Stomach (tissue), 9 donors: Measurements from ENCODE around the gene RSPH6A. TPM values are rescaled to one million over a fixed set of nuclear protein-coding genes. Genes with fewer than 3 reads are reported as not detected.

Experiments
- DNase-seq, 2 donors: peaks; one replicate each; pipeline versions ENCODE4 v3.0.0 to v3.0.0-alpha.2; 2013 to 2019
- H3K27ac ChIP-seq, 5 donors: fragments of 200-600 bp in 4 of 5; sonication (generic) in 4 of 5; one replicate each; pipeline ENCODE4 v1.5.1; 2013 to 2019; ENCODE audit warnings: mild to moderate bottlenecking in 1 of 5, moderate library complexity in 1 of 5
- H3K27me3 ChIP-seq, 3 donors: fragments of 200-600 bp; sonication (generic); one replicate each; pipeline ENCODE4 v1.5.1; 2017 to 2019; ENCODE audit warnings: mixed run types in 1 of 3
- H3K36me3 ChIP-seq, 4 donors: fragments of 200-600 bp; sonication (generic); 1 replicate in 3 of 4; 2 replicates in 1 of 4; pipeline ENCODE4 v1.5.1; 2016 to 2019
- H3K4me1 ChIP-seq, 4 donors: fragments of 200-600 bp; sonication (generic); one replicate each; pipeline ENCODE4 v1.5.1; 2016 to 2019
- H3K4me3 ChIP-seq, 4 donors: fragments of 200-600 bp; sonication (generic) in 3 of 4; one replicate each; pipeline ENCODE4 v1.5.1; 2016 to 2019; ENCODE audit warnings: mild to moderate bottlenecking in 1 of 4
- H3K9me3 ChIP-seq, 4 donors: fragments of 200-600 bp; sonication (generic); one replicate each; pipeline ENCODE4 v1.5.1; 2016 to 2019
- CTCF ChIP-seq, 7 experiments: fragments of 450-650 bp in 4 of 7; fragments of 200-600 bp in 3 of 7; sonication (generic) in 3 of 7; IDR thresholded peaks; one replicate each; pipeline ENCODE4 v1.5.1; 2016 to 2019; ENCODE audit warnings: antibody characterized with exemption in 7 of 7, control low read depth in 2 of 7, mild to moderate bottlenecking in 1 of 7
- EP300 ChIP-seq: sonication (generic); formaldehyde crosslinking; IDR thresholded peaks from one replicate; pipeline ENCODE4 v1.6.1; 2017; ENCODE audit warnings: antibody characterized with exemption
- POLR2A ChIP-seq, 4 donors: fragments of 450-650 bp; IDR thresholded peaks; one replicate each; pipeline ENCODE4 v1.6.1; 2016; ENCODE audit warnings: antibody characterized with exemption in 4 of 4, control low read depth in 2 of 4, mild to moderate bottlenecking in 1 of 4, moderate library complexity in 1 of 4
- POLR2AphosphoS5 ChIP-seq, 3 donors: sonication (generic); formaldehyde crosslinking; IDR thresholded peaks; one replicate each; pipeline ENCODE4 v1.6.1; 2016; ENCODE audit warnings: antibody characterized with exemption in 3 of 3
- WGBS, 5 donors: extraction: QIAGEN DNeasy Blood & Tissue Kit in 3 of 5; methylation state at CpG; one replicate each; pipeline versions ENCODE4 v1.1.5 to v1.1.7; 2013 to 2018; 5-methylcytosine and 5-hydroxymethylcytosine counted together
- intact Hi-C: fragments of 100-400 bp; cut with DNase I; formaldehyde crosslinking; loops from one replicate; pipeline ENCODE4 v1.15.1; 2023; ENCODE audit warnings: low total_unique reads
- polyA plus RNA-seq, 3 donors: library from polyadenylated mRNA; stranded (reverse); fragments of 200-250 nt; gene quantifications; one replicate each; pipeline ENCODE4 v1.2.3, GENCODE V29; 2013
- total RNA-seq, 5 donors: library from RNA; depleted of rRNA; stranded (reverse); fragments of >200 nt; gene quantifications; one replicate each; pipeline versions ENCODE4 v1.1.0 to v1.2.3, GENCODE V29; 2014 to 2016
- donor health status: healthy with polysubstance abuse.
- donor health status: Bipolar disorder and iron deficiency.
- donor health status: healthy.

RSPH6A gene
- total and polyA plus RNA-seq, 8 donors = 0.37 to 5.8 (median 1.4) TPM; not detected in 5

GRCh38 chr19:45828523-45828922 lies 13.4 kb upstream of the RSPH6A start:
- Histone ChIP-seq H3K27me3 (no peaks in the 10 kb centered on the region), H3K36me3 (peaks cover 86 to 100% (median 100%) of the 10 kb centered on the region in 4 donors)
- 85 to 90% (median 89%) methylated on average over 9 of the region's 9 CpGs for WGBS, 5 donors

DNA sequence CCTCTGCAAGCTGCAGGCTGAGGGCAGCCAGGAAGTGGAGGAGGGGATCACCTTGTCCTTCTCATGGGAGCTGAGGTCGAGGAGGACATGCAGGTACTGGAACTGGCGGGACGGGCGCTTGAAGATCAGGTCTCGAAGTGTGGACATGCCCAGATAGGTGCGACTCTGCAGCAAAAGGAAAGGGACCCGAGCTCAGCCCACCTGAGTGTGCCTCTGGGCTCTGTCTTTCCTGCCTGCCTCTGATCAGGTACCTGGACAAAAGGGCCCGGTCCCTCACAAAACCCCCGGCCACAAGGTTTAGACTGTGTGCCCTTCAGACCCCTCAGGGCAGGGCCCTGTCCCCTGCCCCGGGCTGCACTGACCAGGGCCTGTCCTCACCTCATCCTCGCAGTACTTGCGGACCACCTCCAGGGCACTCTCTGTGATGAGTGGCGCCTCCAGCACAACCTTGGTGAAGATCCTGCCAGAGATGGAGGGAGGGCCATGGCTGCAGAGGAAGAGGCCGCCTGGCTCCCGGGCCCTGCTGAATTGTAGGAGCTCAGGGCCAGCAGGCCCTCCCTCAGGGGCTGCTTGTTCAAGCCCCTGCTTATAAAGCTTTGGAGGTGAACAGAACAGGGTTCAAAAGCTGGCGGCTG lies 12.5 kb upstream of the RSPH6A start:
- H3K4me3 ChIP-seq = no peak overlapping the region
- peak in 1 of 2 donors; percentile 8 for DNase-seq
- H3K36me3 ChIP-seq = peaks cover 84 to 100% (median 100%) of the 10 kb centered on the region in 4 donors
- no peaks in the 10 kb centered on the region for H3K9me3 ChIP-seq
- intact Hi-C loops = no loop called here
- WGBS, 5 donors = 85 to 95% (median 89%) methylated on average over 12 to 16 of the region's 16 CpGs
- H3K27me3 ChIP-seq = no peaks in the 10 kb centered on the region
- TF ChIP-seq EP300 = no peak
- no peak for TF ChIP-seq POLR2A (IDR thresholded peaks at IDR 0.05)
- no peak for TF ChIP-seq CTCF (IDR thresholded peaks at IDR 0.05)
- peak overlapping the region in 2 of 5 donors; percentile 5 to 12 for H3K27ac ChIP-seq
- H3K4me1 ChIP-seq = peaks cover 0 to 21% (median 15%) of the 10 kb centered on the region in 4 donors

More at GRCh38 chr19:45828523-45828922, 13.4 kb upstream of the RSPH6A start:
- no peak for DNase-seq
- Histone ChIP-seq H3K9me3 (no peaks in the 10 kb centered on the region), H3K4me1 (peaks cover 0 to 21% (median 15%) of the 10 kb centered on the region in 4 donors), H3K27ac (no peak overlapping the region), H3K4me3 (no peak overlapping the region)
- intact Hi-C loops = no loop called here
- no peak for TF ChIP-seq POLR2AphosphoS5 (IDR thresholded peaks at IDR 0.05)
- TF ChIP-seq POLR2A (IDR thresholded peaks at IDR 0.05) = no peak

GRCh38 chr19:45826934-45827333 lies 11.8 kb upstream of the RSPH6A start:
- intact Hi-C loops = no loop called here
- peaks cover 81 to 98% (median 97%) of the 10 kb centered on the region in 4 donors for H3K36me3 ChIP-seq

GRCh38 chr19:45825917-45826893 lies 11.1 kb upstream of the RSPH6A start:
- H3K9me3 ChIP-seq = no peaks in the 10 kb centered on the region
- H3K36me3 ChIP-seq = peaks cover 76 to 97% (median 97%) of the 10 kb centered on the region in 4 donors

More at GRCh38 chr19:45826934-45827333, 11.8 kb upstream of the RSPH6A start:
- WGBS, 5 donors = 70 to 86% (median 83%) methylated on average over 8 to 11 of the region's 11 CpGs
- peak in 1 of 2 donors; percentile 3 for DNase-seq
- Histone ChIP-seq H3K27me3 (no peaks in the 10 kb centered on the region), H3K4me3 (no peak overlapping the region), H3K27ac (peak overlapping the region in 1 of 5 donors; percentile 5), H3K9me3 (no peaks in the 10 kb centered on the region), H3K4me1 (peaks cover 0 to 21% (median 15%) of the 10 kb centered on the region in 4 donors)
- TF ChIP-seq CTCF (IDR thresholded peaks at IDR 0.05) (no peak), POLR2A (IDR thresholded peaks at IDR 0.05) (no peak), POLR2AphosphoS5 (IDR thresholded peaks at IDR 0.05) (no peak), EP300 (no peak)

More at GRCh38 chr19:45825917-45826893, 11.1 kb upstream of the RSPH6A start:
- Histone ChIP-seq H3K4me3 (no peak overlapping the region), H3K4me1 (peaks cover 0 to 21% (median 15%) of the 10 kb centered on the region in 4 donors), H3K27ac (no peak overlapping the region), H3K27me3 (no peaks in the 10 kb centered on the region)
- no peak for TF ChIP-seq CTCF (IDR thresholded peaks at IDR 0.05)
- TF ChIP-seq EP300 = no peak
- no peak for TF ChIP-seq POLR2AphosphoS5 (IDR thresholded peaks at IDR 0.05)
- TF ChIP-seq POLR2A (IDR thresholded peaks at IDR 0.05) = no peak
- WGBS, 5 donors = 82 to 94% (median 85%) methylated on average over 21 to 22 of the region's 22 CpGs
- intact Hi-C loops = no loop called here
- DNase-seq = no peak
